GM18870 (cell line): ENCODE results near the gene ARMH3.
A peak's percentile ranks its signal among the peaks of the same experiment; 100 is the strongest.

Experiments
- ATAC-seq: cut with Tn5 transposase; IDR thresholded peaks from one replicate; pipeline ENCODE4 v1.9.1; 2021; ENCODE audit warnings: moderate library complexity; ENCODE audit not compliant: unreplicated experiment

ARMH3 gene

DNA sequence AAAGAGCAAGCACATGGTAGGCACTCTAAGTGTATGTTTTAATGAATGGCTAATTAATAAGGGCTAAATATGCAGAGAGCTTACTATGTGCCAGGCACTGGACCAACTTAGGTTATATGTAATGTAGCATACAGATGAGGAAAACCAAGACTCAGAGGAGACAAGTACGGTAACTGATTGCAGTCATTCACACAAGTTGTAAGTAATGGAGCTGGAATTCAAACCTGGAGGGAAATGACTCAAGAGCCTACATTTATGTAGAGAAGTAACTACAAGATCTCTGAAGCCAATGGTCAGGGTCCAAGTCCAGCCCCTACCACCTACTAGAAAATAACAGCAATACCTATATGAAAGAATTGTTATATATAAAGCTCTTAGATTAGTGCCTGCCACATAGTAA lies 115.1 kb downstream of the ARMH3 start:
- no peak for ATAC-seq

GRCh38 chr10:101939729-101940128 lies 116.2 kb downstream of the ARMH3 start:
- ATAC-seq, result no peak

DNA sequence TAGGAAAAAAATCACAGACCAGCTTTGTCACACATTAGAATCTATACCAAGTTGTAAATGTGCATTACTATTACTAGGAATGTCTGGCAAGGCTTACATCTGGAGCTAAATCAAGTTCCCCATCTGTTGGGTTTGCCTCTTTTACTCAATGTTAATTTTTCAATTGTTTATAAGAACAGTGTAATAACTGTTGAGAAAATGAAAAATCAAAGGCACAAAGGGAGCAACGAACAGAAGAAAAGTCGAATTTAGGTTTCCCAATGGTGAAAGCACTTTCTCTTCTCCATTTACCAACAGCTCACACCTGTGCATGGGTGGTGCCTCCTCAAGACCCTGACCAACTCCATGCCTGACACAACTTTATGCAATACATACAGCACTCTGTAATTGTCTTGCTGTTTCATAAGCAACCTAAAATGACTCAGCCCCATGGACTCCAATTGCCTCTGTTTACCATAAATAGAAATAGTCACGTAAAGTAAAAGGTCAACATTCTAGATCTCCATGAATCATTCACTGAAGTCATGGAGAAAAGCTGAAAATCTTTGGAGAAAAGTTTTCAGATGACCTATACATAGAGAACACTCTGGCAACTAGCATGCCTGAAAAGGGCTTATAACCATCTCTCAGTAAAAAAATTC lies 116.8 kb downstream of the ARMH3 start:
- ATAC-seq, result no peak

DNA sequence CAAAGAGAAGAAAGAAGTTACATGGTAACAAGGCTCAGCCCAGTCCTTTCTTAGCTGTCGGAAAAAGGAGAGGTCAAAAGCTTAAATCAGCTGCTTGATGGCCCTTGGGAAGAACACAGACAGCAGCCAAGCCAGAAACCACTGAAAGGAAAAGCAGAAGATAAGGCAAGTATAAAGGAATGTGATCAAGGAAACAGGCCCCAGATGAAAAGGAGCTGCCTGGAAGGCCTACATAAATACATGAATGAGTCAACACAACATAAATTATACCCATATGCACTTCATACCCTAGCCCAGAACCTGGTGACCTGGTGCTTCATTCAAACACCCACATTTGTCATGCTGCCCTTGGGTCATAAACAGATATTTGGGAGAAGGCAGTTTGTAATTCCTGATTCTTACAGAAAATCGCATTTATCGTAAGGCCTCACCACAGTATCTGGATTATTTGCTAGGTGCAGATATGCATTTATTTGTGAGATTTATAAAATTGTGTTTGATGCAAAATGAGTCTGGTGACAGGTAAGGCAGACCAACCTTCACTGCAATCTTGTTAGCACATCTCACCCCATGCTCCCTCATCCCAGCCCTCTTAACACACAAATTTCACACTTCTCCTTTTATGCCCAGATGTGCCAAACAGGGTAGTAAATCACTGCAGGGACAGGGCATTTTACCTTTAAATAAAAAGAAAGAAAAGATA lies 117.5 kb downstream of the ARMH3 start:
- ATAC-seq, result no peak

DNA sequence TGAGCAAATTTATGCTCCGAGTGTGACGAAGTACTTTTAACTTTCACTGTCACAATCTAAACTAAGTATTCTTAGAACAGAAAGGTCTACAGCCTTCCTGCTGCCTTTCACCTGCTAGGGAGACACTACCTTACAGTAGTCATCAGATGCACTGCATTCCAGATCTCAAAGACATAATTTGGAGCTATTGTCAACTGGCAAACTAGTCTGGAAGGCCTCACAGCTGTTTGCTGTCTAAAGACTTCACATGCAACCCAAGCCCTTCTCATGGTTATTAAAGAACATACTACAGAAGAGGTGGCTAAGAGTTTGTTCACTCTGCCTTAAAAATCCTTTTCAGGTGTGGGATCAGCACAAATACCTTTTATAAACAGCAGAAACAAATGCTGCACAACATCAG lies 120.5 kb downstream of the ARMH3 start:
- no peak for ATAC-seq

- ATAC-seq, result no peak
Measured at GRCh38 chr10:101934686-101935305, 121.2 kb downstream of the ARMH3 start.

- no peak for ATAC-seq
Measured at GRCh38 chr10:101933976-101934375, 122.0 kb downstream of the ARMH3 start.

- ATAC-seq, result no peak
Measured at GRCh38 chr10:101932183-101932582, 123.8 kb downstream of the ARMH3 start.

DNA sequence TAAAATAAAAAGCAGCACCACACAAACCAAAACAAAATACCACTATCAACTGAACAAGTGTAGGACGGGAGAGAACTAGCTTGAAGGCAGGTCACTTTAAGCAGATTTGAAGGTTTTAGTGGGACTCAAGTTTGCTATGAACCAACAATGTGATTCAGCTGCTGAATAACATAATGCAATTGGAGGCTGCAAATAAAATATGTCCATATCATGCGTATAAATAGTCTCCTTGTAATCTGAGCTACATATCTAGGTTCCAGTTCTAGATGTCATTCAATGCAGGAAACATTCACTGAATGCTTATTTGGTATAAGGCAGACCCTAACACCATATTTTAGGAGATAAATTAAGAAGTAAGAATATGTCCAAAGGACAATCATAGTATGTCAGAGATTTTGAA lies 130.9 kb downstream of the ARMH3 start:
- ATAC-seq, result no peak

GRCh38 chr10:101923256-101923655 lies 132.7 kb downstream of the ARMH3 start:
- no peak for ATAC-seq

- ATAC-seq, result no peak
Measured at GRCh38 chr10:101922846-101923245, 133.1 kb downstream of the ARMH3 start.

GRCh38 chr10:101920546-101920945 lies 135.4 kb downstream of the ARMH3 start:
- no peak for ATAC-seq

- ATAC-seq, result no peak
Measured at GRCh38 chr10:101919026-101919770, 136.8 kb downstream of the ARMH3 start.

DNA sequence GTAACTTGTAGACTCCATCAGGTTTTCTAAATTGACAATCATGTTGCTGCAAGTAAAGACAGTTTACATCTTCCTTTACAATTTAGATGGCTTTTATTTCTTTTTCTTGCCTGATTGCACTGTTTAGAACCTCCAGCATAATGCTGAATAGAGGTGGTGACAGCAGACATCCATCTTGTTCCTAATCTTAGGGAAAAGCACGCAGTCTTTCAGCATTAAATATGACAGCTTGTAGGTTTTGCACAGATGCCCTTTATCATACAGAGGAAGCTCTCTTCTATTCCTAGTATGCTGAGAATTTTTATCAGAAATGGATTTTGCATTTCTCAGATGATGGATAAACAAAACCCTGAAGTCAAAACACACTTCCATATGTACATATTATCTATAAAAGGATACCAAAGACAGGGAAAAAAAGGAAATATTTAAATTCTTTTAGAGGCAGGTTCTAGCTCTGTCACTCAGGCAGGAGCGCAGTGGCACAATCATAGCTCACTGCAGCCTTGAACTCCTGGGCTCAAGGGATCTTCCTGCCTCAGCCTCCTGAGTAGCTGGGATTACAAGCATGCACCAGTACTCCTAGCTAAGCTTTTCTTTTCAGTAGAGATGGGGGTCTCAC lies 143.3 kb downstream of the ARMH3 start:
- no peak for ATAC-seq

DNA sequence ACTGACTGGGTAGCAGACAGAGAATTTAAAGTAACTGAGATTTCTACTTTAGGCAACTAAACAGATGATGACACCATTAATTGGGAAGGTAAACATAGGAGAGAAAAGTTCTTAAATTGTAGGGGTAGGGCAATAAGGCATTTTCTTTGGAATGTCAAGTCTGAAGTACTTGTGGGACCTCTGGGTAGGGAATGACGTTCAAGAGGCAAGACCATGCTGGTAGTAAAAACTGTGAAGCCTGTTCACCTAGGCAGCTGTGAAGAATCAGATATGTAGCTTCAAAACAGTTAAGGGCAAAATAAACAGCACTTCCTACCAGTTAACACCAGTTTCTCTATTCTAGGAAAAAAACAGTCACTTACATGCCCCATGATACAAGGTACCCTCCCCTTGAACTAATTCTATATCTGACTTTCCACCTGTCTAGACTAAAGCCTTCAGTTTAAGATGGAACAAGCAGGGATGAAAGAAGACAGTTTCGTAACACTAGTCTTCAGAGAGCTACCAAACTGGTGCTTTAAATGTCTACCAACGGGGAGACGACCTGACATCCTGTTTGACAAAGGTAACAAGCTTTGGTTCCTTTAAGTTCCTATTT lies 149.3 kb downstream of the ARMH3 start:
- no peak for ATAC-seq

DNA sequence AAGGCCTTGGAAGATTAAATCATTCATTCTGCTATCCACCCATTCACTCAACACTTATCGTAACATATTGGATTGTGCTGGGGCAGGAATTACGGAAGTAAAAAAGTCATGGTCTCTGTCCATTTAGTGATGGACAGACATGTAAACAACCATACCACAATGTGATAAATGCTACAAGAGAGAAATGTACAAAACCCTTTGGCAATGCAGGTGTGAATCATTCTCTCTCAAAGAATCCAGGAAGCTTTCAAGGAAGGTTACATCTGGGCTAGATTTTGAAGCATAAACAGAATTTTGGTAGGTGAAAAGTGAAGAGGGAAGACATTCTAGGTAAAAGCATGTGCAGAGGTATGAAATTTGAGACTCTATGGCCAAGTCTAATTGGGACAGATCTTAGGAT lies 150.7 kb downstream of the ARMH3 start:
- no peak for ATAC-seq

GRCh38 chr10:101903827-101904550 lies 152.0 kb downstream of the ARMH3 start:
- ATAC-seq, result peak; percentile 47

DNA sequence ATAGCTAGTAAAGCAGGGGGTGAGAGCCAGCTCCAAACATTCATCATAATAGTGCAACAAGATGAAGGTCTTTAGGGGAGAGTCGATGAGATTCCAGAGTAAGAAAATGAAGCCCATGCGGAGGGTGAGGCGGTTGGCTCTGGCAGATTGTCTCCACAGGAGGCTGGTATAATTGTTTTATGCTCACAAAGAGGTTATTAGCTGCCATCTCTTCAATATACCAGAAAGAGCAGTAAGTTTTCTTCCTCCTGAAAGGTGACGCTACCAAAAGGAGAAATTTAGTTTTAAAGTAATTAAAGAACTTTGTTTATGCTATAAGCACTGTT lies 153.2 kb downstream of the ARMH3 start:
- ATAC-seq, result no peak

- no peak for ATAC-seq
Measured at GRCh38 chr10:101902032-101902819, 153.7 kb downstream of the ARMH3 start.

GRCh38 chr10:101901340-101901739 lies 154.6 kb downstream of the ARMH3 start:
- peak; percentile 37 for ATAC-seq
